ENCODE results near the gene KIF25.

GRCh38 chr6:167997642-167998041 is at the start of gene KIF25:
- TF ChIP-seq EZH2phosphoT487 (conservative IDR thresholded peaks at IDR 0.05; ENCODE audit: low read length) = no peak
- no peak for TF ChIP-seq CTCF (IDR thresholded peaks at IDR 0.05; ENCODE audit: insufficient read depth, low read length, poor library complexity, severe bottlenecking)

Measured in SU-DHL-6 (cell line).